GM21786 (cell line): Measurements from ENCODE around the gene EIF3CL.
"Not testable (repeated sequence)": the region's sequence is repeated elsewhere in the genome, so short reads cannot be mapped to it uniquely, and the experiment has no call there.

ENCODE experiments used
- ATAC-seq: cut with Tn5 transposase; IDR thresholded peaks from one replicate; pipeline ENCODE4 v1.9.1; 2021; ENCODE audit not compliant: unreplicated experiment

EIF3CL gene

GRCh38 chr16:28403220-28404072 is at the start of gene EIF3CL:
Gene EIF3CL (minus strand): TSS chr16:28403841. CDS start chr16:28403618, 223 bp downstream.
- peak; percentile 99 for ATAC-seq

GRCh38 chr16:28447081-28447480 is 43.4 kb upstream of the EIF3CL start:
- ATAC-seq: not testable (repeated sequence)

GRCh38 chr16:28446388-28446787 is 42.7 kb upstream of the EIF3CL start:
- not testable (repeated sequence) for ATAC-seq

- ATAC-seq: not testable (repeated sequence)
Observed at GRCh38 chr16:28443943-28444342, 40.3 kb upstream of the EIF3CL start.

GRCh38 chr16:28438899-28439298 is 35.3 kb upstream of the EIF3CL start:
- not testable (repeated sequence) for ATAC-seq

- not testable (repeated sequence) for ATAC-seq
Observed at GRCh38 chr16:28435340-28435739, 31.7 kb upstream of the EIF3CL start.

GRCh38 chr16:28426060-28426680 is 22.5 kb upstream of the EIF3CL start:
- ATAC-seq: peak; percentile 80

- ATAC-seq: not testable (repeated sequence)
Observed at GRCh38 chr16:28421071-28421750, 17.6 kb upstream of the EIF3CL start.

- not testable (repeated sequence) for ATAC-seq
Observed at GRCh38 chr16:28417033-28417432, 13.4 kb upstream of the EIF3CL start.

GRCh38 chr16:28414530-28414929 is 10.9 kb upstream of the EIF3CL start:
- ATAC-seq: not testable (repeated sequence)

GRCh38 chr16:28413585-28413984 is 9.9 kb upstream of the EIF3CL start:
- not testable (repeated sequence) for ATAC-seq

- ATAC-seq: not testable (repeated sequence)
Observed at GRCh38 chr16:28392054-28392453, 11.6 kb downstream of the EIF3CL start.

- ATAC-seq: not testable (repeated sequence)
Observed at GRCh38 chr16:28382177-28382867, 21.3 kb downstream of the EIF3CL start.

- not testable (repeated sequence) for ATAC-seq
Observed at GRCh38 chr16:28377822-28378221, 25.8 kb downstream of the EIF3CL start.

- not testable (repeated sequence) for ATAC-seq
Observed at GRCh38 chr16:28377108-28377625, 26.5 kb downstream of the EIF3CL start.

- not testable (repeated sequence) for ATAC-seq
Observed at GRCh38 chr16:28375115-28375514, 28.5 kb downstream of the EIF3CL start.

GRCh38 chr16:28374281-28374680 is 29.4 kb downstream of the EIF3CL start:
- not testable (repeated sequence) for ATAC-seq

- not testable (repeated sequence) for ATAC-seq
Observed at GRCh38 chr16:28367926-28368325, 35.7 kb downstream of the EIF3CL start.

GRCh38 chr16:28364268-28365173 is 39.1 kb downstream of the EIF3CL start:
- peak; percentile 89 for ATAC-seq
